ENCODE measurements around the gene GYS1.

The GYS1 gene

DNA sequence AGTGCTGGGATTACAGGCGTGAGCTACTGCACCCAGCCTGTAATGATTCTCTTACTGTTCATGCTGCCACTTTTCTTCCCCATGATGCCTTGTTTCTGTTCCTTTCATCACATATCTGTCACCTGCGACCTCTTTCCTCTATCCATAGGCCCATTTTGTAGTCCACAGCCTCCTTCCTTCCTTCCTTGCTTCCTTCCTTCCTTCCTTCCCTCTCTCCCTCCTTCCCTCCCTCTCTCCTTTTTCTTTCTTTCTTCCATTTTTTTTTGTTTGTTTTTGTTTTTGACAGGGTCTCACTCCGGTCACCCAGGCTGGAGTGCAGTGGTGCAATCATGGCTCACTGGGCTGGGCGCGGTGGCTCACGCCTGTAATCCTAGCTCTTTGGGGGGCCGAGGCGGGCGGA, 4.2 kb downstream of the GYS1 start:
- no peak for DNase-seq (ENCODE audit: low read depth)

DNA sequence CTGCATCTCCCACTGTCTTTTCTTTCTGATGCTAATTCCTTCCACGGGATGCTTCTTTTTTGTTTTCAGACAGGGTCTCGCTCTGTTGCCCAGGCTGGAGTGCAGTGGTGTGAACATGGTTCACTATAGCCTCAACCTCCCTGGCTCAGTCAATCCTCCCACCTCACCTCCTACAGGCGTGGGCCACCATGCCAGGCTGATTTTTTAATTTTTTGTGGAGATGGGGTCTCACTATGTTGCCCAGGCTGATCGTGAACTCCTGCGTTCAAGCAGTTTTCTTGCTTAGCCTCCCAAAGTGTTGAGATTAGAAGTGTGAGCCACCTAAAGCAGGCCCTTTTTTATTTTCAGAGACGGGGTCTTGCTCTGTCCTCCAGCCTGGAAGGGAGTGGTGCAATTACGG, 4.8 kb downstream of the GYS1 start:
- no peak for DNase-seq (ENCODE audit: low read depth)

DNA sequence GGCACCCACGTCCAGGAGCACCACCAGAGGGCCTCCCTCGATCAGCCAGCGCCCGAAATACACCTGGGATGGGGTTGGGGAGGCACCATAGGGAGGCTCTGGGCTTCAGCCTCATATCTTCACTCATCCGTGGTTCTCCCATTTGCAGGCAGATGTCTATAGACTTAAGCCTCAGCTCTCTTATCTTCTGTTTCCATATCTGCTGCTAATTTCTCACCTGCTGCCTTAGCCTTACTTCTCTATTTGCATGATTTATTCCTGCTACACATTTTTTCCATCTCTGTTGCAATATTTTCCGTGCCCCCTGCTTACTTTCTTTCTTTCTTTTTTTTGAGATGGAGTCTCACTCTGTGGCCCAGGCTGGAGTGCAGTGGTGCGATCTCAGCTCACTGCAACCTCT, 5.8 kb downstream of the GYS1 start:
- DNase-seq (ENCODE audit: low read depth): no peak

DNA sequence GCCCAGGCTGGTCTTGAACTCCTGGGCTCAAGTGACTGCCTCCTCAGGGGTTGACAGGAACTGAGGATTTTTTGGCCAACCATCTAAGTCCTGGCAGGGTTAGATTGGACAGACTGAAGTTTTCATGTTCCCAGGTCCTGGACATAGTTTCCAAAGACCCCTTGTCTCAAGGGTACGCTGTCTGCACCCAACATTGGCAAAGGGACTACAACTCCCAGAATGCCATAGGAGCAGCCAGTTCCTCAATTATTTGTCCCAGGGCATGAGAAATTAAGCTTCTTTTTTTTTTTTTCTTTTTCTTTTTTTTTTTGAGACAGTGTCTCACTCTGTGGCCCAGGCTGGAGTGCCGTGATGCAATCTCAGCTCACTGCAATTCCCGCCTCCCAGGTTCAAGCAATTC, 6.9 kb downstream of the GYS1 start:
- DNase-seq (ENCODE audit: low read depth): no peak

DNA sequence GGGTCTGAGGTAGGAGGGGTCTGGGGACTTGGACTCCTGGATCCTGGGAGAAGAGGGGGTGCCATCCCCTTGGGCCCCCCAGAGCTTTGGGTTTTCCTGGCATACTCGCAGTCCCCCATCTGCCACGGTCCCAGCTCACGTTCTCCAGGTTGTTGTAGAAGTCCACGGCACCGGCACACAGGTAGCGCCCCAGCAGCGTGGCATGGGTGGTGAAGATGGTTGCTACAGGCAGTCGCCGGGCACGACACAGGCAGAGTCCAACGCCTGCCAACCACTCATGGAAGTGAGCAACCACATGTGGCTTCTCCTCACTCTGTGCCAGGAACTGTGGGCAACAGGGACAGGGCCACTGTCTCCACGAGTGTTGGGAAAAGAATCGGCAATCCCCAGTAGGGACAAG, 7.4 kb downstream of the GYS1 start:
- DNase-seq (ENCODE audit: low read depth): no peak

DNA sequence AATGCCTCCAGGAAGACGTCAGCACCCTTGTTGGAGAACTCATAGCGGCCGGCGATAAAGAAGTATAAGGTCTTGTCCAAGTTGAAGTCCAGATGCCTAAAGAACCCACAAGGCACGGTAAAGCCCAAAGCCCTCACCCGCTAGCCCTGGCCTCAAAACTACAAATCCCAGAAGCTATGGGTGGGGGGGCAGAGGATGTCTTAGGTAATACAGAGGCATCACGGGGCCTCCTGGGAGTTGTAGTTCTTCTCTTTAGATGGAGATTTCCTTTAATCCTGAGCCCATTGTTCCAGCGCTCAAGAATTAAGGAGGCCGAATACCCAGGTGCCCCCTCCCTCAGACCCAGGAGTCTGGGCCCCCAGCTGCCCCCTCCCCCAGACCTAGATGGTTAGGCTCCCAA, 10.8 kb downstream of the GYS1 start:
- no peak for DNase-seq (ENCODE audit: low read depth)

DNA sequence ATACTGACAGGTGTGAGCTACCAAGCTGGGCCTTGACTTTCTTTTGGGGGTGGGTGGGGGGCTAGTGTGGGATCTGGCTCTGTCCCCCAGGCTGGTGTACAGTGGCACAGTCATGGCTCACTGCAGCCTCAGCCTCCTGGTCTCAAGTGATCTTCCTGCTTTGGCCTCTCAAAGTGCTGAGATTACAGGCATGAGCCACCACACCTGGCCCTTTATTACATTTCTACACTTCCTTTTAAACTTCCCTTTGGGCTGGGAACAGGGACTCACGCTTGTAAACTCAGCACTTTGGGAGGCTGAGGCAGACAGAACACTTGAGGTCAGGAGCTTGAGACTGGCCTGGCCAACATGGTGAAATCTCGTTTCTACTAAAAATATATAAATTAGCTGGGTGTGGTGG, 16.0 kb downstream of the GYS1 start:
- DNase-seq (ENCODE audit: low read depth): no peak

DNA sequence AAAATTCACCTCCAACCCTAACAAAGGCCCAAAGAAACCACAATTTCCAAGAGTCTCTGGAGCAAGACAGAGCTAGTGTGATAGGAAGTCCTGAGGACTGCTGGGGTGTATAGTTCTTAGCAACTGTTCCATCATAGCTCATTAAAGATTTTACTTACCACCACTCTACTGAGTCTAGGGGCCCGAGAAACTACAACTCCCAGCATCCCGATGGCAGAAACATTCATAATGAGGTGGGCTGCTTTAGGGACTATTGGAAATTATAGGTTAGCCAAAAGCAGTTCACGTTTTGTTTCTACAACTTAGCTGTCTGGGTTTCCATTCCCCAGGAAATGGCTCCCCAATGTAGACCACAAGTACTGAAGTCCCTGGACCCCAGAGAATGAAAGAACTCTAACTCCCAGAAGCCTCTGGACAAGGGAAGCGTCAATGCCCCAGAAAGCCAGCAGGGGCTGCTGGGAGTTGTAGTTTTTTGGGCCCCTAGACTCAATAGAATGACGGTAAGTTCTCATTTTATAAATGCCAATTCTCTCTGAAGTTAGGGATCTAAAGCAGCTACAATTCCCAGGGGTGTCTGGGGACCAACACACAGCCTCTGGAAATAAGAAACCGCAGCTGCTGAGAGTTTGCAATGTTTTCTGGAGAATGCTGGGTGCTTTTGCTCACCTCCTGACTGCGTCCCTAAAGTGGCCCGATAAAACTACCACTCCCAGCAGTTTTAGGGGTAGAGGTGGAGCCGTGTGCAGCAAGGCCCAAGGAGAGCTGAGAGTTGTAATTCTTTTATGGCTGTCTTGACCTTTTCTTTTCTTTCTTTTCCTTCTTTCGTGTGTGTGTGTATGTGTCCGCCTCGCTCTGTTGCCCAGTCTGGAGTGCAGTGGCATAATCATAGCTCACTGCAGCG, 16.9 kb downstream of the GYS1 start:
- no peak for DNase-seq (ENCODE audit: low read depth)

DNA sequence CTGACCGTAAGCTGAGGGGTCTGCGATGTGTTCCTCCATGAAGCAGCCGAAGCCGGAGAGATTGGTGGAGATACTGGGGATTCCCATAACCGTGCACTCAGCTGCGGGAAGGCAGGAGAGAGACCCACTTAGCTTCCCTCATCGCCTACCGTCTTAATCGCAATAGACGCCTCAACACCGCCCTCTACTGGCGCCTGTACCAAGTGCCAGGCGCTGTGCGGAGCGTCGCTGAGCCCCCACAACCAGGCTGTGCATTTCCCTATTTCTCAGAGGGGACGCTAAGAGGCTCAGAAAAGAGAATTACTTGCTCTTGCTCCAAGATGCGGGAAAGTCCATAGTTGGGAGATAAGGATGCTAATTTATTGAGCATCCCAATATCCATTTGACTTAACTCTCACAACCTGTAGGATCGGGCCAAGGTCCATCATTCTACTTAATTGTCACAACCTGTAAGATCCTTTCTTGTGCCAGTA, 22.1 kb downstream of the GYS1 start:
- DNase-seq (ENCODE audit: low read depth): peak; percentile 80

DNA sequence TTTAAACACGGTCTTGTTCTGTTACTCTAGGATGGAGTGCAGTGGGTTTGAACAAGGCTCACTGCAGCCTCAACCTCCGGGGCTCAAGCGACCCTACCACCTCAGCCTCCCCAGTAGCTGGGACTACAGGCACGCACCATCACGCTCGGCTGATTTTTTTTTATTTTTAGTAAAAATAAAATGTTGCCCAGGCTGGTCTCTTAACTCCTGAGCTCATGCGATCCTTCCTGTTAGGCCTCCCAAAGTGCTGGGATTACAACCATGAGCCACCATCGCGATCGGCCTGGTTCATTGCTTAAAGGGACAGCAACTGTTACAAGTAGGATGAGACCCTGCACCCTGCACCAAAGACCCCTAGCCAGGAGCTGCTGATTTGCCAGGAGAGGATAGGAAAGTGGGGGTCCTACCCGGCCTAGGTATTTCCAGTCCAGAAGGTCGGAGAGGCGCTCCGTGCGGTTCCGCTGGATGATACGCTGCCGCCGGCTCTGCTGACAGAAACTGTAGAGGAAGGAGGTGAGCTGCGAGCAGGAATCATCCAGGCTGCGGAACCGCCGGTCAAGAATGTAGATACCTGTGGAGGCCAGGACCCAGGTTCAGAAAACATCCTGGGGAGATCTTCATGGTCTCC, 22.9 kb downstream of the GYS1 start:
- DNase-seq (ENCODE audit: low read depth): no peak

DNA sequence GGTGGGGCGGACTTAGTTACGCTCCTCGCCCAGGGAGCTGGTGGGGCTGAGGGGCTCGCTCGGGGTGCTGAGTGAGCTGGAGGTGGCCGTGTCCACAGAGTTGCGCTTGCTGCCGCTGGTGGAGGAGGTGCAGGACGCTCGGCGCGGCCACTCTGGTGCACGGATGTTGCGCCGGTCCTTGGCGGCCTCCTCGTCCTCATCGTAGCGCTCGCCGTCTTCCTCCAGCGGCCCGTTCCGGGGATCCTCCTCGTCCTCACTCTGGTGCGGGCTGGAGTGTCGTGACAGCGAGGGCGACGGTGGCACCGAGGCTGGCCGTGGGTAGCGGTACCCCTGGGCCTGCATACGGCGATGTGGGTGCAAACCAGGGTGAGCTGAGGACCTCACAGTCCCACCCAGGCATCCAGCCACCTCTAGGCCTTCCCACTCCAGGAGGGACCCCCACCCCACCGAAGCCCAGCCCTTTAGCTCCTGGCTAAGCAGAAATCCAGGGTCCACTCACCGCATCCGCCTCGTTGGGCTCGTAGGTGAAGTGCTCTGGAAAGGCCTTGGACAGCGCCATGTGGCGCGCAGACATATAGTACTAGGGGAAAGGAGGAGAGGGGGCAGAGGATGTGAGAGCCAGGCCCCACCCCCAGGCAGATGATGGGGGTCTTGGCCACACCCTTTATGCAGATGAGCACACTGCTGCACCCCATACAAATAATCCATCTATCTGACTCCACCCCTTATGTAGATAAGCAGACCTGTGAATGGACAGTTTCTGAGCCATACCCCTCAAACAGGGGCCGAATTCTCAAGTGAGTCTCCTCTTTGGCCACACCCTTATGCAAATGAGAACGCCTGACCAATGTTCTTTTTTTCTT, 23.6 kb downstream of the GYS1 start:
- DNase-seq (ENCODE audit: low read depth): no peak

DNA sequence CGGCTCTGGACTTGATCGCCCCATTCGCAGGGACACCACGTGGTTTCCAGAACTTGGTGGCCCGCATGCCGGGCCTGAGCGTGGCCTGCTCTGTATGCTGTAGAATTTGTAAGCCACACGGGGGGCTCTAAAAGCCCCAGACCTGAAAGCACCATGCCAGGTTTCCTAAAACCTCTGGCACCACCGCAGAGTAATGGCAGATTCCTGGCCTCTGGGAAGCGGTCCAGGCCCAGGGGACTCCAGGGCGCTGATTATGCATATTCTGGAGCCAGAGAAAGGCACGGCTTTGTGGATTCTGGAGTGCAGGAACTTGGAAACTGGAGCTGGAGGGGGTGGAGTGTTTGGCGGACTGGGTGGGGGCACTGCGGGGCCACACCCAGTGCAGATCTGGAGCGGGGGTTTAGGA, 24.3 kb downstream of the GYS1 start:
- no peak for DNase-seq (ENCODE audit: low read depth)

DNA sequence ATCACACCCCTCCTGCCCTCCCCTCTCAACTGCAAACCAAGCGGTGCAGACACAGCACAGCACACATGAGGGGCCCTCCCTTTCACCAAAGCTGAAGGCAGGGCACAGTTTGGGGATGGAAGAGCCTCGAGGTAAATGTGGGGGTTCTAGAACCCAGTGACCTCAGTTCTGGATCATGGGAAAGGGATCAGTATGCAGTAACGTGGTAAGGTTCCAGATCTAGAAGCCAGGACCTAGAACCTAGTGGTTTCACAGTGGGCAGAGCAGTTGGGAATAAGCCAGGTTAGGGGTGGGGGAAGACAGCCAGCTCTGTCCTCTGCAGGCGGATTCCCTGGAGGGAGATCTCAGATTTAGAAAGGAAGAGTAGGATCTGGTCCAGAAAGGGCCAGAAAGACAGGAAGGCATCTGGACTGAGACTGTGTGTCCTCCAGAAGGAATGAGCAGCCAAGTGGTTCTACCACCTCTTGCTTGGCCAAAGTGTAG, 24.9 kb downstream of the GYS1 start:
- no peak for DNase-seq (ENCODE audit: low read depth)

DNA sequence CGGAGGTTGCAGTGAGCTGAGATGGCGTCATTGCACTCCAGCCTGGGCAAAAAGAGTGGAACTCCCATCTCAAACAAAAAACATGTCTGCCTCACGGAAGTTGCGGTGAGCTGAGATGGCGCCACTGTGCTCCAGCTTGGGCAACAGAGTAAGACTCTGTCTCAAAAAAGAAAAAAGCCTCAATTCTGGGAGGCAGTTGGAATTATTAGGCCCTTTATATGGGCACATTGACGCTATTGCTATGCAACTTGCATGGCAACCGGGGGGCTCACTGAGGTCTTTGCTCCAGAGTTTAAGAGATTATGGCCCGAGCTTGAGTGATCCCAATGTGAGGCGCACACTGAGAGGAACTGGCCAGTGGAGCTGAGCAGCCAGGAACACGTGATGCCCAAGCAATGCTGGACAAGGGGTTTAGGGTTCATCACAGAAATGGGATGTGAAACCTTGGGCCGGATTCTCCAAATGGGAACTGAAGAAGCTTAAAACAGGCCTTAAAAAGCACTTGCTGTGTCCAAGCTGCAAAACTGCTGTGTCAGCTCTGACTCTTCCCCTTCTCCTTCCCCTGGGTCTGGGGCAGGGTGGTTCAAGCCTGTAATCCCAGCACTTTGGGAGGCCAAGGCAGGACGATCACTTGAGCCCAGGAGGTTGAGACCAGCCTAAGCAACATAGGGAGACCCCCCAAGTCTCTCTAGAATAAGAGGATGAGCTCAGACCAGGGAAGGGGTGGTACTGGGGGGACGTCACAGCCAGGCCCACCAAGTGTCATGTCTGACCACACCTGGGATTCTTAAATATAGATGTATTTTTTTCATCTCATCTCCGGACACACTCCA, 25.5 kb downstream of the GYS1 start:
- DNase-seq (ENCODE audit: low read depth): no peak

DNA sequence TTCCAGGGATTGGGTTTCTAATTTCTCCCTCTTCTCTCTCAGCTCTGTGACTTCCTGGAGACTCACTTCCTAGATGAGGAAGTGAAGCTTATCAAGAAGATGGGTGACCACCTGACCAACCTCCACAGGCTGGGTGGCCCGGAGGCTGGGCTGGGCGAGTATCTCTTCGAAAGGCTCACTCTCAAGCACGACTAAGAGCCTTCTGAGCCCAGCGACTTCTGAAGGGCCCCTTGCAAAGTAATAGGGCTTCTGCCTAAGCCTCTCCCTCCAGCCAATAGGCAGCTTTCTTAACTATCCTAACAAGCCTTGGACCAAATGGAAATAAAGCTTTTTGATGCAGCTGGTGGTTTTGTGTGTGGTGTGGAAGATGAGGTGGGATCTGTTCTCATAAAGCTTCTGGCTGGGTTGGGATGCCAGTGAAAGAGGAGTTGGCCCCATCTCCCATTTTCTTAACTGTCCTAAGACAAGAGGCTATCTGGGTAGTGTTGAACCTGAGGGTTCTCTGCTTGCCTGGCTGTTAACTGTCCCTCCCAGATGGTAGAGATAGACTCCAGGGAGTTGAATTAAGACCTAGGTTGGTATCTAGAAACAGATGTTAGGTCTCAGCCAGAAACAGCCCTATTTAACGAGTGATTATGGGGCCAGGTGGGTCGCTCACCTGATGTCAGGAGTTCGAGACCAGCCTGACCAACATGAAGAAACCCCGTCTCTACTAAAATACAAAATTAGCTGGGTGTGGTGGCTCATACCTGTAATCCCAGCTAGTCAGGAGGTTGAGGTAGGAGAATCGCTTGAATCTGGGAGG, 26.4 kb downstream of the GYS1 start:
- DNase-seq (ENCODE audit: low read depth): no peak

DNA sequence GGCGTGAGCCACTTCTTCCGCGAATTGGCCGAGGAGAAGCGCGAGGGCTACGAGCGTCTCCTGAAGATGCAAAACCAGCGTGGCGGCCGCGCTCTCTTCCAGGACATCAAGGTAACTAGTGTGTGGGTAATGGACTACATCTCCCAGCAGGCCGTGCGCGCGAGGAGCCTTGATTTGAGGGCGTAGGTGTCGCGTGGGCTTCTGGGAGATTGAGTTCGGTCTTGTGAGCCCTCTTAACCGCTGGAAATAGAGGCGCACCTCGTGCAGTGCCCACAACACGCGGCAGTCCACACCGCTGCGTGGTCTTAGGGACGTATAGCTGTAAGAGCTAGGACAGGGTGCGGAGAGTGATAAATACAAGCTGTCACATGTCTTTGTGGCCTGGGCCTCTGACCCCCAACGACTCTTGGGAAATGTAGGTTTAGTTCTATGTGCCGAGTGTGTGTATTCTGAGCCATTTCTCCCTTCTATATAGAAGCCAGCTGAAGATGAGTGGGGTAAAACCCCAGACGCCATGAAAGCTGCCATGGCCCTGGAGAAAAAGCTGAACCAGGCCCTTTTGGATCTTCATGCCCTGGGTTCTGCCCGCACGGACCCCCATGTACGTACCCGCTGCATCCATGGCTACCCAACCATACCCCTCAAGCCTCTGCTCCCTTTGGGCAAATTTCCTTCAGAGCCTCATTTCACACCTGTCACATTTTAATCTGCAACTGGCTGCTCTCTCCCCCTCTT, 27.1 kb downstream of the GYS1 start:
- peak; percentile 84 for DNase-seq (ENCODE audit: low read depth)

DNA sequence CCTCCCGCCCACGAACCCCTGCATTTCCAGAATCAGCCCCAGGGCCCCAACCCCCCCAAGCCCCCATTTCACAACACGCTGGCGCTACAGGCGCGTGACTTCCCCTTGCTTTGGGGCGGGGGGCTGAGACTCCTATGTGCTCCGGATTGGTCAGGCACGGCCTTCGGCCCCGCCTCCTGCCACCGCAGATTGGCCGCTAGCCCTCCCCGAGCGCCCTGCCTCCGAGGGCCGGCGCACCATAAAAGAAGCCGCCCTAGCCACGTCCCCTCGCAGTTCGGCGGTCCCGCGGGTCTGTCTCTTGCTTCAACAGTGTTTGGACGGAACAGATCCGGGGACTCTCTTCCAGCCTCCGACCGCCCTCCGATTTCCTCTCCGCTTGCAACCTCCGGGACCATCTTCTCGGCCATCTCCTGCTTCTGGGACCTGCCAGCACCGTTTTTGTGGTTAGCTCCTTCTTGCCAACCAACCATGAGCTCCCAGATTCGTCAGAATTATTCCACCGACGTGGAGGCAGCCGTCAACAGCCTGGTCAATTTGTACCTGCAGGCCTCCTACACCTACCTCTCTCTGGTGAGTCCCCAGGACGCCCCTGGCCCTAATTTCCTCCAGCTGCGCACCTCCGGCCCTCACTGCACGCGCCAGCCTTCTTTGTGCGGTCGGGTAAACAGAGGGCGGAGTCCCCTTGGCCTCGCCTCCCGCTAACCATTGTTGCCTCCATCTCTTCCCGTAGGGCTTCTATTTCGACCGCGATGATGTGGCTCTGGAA, 27.9 kb downstream of the GYS1 start, which contains the start of gene FTL:
FTL (plus strand) TSS at position 270 of the 766 bp plus-strand sequence; CDS start at position 469, 199 bp downstream.
- peak; percentile 79 for DNase-seq (ENCODE audit: low read depth)

DNA sequence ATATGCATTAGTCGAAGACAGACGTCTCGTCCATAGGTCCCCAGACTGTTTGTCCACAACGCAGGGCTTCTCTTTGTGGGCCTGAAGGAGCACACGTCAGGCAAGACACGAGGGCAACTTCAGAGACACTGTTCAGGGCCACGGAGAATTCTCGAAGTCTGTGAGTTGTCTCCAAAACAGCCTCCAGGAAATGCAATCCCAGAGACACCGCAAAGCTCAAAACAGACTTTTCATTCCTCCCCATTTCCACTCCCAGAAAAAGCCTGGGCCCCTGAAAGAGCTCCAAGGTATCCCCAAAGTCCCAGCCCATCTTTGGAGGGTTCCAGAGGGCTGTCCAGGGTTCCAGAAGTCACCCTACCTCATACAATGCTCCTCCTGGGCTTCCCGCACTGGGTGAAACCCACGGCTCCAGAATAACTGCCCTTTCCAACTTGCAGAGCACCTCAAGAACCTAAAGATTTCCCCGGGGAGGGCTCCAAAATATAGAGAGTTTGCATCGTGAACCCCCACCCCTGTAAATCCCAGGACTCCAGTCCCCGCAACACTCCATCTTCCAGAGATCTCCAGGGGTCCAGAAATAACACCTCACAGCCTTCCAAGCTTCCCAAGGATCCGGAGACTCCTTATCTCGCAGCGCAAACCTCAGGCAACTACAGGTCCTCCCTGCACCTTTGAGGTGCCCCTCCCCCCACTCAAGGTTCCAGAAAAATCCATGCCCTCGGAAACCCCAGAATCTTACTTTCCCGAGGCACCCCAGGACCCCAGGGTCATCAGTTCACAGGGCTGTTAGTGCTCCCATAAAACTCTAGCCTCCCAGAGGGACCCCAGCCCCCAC, 28.7 kb downstream of the GYS1 start:
- no peak for DNase-seq (ENCODE audit: low read depth)

Measured in activated T-cell treated with anti-CD3 and anti-CD28 coated beads for 1 hour (primary cell).